Measurements from ENCODE around the gene PAX2.

Gene PAX2

DNA sequence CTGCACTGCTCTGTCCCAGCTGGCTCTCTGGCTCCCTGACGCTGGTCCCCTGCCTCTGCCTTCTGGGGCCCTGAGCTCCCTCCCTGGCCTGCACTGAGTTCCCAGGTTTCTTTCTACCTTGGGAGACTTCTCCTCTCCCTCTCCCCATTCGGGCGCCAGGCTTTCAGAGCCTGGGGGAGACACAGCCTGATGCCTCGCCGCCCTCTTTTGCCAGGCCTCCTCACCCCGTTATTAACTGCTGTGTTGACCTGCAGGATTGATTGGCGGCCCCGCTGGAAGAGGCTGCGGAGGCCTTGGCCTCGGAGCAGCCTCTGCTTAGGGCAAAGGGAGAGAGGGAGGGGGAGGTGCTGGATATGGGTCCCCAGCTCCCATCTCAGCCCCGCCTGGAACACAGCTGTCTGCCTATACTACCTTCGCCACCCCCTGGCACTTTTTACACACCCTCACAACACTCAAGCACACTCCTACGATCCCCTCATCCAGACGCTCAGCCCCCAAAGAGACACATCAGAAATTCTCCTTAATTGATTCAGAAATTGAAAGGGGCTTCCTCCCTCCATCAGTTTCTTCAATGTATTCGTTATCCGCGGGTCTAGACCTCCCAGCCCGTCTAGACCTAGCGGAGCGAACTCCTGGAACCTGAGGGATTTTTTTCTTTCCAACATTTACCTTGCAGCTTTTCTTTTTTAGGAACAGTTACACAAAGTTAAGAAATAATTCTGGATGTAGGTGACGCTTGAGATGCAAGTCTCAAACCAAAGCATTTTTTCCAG is 7.1 kb upstream of the PAX2 start:
- Histone ChIP-seq H3K9ac (ENCODE audit: low read length) (no peak overlapping the region), H3K36me3 (replicated peaks; ENCODE audit: insufficient read depth, low read length) (no peaks in the 10 kb centered on the region), H3K9me3 (replicated peaks; ENCODE audit: insufficient read depth, low read length) (no peaks in the 10 kb centered on the region), H3K4me1 (ENCODE audit: low read length) (no peaks in the 10 kb centered on the region), H3F3A (ENCODE audit: insufficient read depth, low read length) (no peaks in the 10 kb centered on the region), H3K79me2 (ENCODE audit: low read length) (no peaks in the 10 kb centered on the region), H3K27ac (ENCODE audit: low read length) (no peak overlapping the region), H4K20me1 (ENCODE audit: insufficient read depth, low read length) (no peaks in the 10 kb centered on the region), H3K27me3 (replicated peaks; ENCODE audit: insufficient read depth, low read length) (peaks cover 100% of the 10 kb centered on the region), H3K4me3 (ENCODE audit: low read length) (no peak overlapping the region), H2AFZ (ENCODE audit: low read length) (no peak overlapping the region), H3K9me2 (replicated peaks; ENCODE audit: insufficient read depth, low read length) (no peaks in the 10 kb centered on the region), H3K4me2 (ENCODE audit: low read depth, low read length) (peak overlapping the region; percentile 55)
- TF ChIP-seq EZH2phosphoT487 (IDR thresholded peaks at IDR 0.05; ENCODE audit: low read length) (peak; percentile 75; the same call in 1 of the 2 replicates), EZH2 (optimal IDR thresholded peaks at IDR 0.05; ENCODE audit: low read depth, low read length) (no peak)
- DNase-seq: no peak

DNA sequence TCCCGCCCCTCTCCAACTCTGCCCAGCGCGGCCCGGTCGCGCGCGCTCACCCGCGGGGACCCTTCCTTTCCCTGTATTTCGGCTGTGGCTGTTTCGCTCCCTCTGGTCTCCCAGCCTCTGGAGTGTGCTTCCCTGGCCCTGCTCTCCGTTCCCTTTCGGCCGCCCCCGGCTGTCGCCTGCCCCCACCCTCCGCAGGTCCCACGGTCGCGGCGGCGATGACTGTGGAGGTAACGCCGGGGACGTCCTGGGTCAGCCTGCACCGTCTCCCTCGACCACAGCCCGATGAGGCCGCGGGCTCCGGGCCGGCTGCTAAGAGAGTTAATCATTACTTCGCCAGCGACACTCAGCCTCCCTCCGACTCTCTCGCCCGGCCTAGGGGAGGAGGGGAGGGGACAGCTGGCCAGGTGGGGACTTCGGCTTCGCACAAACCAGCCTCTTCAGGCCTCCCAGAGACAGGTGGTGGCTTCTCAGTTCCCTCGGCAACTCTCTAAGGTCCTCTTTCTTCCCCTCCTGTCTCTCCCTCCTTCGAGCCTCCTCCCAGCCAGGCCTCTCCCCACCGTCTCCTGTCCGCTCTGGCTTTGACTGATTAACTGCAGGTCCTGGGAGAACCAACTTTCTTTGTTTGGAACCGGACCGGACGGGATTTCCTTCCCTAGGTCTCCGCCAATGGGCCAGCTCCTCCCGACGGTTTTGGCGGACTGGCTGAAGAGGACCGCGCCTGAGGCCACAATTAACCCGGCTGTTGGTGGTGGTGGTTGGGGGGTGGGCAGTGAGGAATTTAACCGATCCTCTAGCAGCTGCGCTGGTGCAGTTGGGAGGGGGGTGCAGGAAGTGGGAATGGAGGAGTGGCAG is 5.6 kb upstream of the PAX2 start:
- no peak for TF ChIP-seq EZH2 (optimal IDR thresholded peaks at IDR 0.05; ENCODE audit: low read depth, low read length)
- TF ChIP-seq EZH2phosphoT487 (IDR thresholded peaks at IDR 0.05; ENCODE audit: low read length): 0 out of 2 replicates have a peak, but pooled peaks have one; percentile 2
- TF ChIP-seq, protein P1, sequence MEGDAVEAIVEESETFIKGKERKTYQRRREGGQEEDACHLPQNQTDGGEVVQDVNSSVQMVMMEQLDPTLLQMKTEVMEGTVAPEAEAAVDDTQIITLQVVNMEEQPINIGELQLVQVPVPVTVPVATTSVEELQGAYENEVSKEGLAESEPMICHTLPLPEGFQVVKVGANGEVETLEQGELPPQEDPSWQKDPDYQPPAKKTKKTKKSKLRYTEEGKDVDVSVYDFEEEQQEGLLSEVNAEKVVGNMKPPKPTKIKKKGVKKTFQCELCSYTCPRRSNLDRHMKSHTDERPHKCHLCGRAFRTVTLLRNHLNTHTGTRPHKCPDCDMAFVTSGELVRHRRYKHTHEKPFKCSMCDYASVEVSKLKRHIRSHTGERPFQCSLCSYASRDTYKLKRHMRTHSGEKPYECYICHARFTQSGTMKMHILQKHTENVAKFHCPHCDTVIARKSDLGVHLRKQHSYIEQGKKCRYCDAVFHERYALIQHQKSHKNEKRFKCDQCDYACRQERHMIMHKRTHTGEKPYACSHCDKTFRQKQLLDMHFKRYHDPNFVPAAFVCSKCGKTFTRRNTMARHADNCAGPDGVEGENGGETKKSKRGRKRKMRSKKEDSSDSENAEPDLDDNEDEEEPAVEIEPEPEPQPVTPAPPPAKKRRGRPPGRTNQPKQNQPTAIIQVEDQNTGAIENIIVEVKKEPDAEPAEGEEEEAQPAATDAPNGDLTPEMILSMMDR (IDR thresholded peaks at IDR 0.05; ENCODE audit: low read length): no peak
- Histone ChIP-seq H3K4me1 (ENCODE audit: low read length) (peaks cover 6% of the 10 kb centered on the region; the same call in 1 of the 2 replicates), H3K9me3 (replicated peaks; ENCODE audit: insufficient read depth, low read length) (no peaks in the 10 kb centered on the region), H3K27ac (ENCODE audit: low read length) (no peak overlapping the region), H3K36me3 (replicated peaks; ENCODE audit: insufficient read depth, low read length) (no peaks in the 10 kb centered on the region), H3K79me2 (ENCODE audit: low read length) (no peaks in the 10 kb centered on the region), H4K20me1 (ENCODE audit: insufficient read depth, low read length) (no peaks in the 10 kb centered on the region), H3K4me2 (ENCODE audit: low read depth, low read length) (no peak overlapping the region), H3K4me3 (ENCODE audit: low read length) (no peak overlapping the region), H3K27me3 (replicated peaks; ENCODE audit: insufficient read depth, low read length) (peaks cover 100% of the 10 kb centered on the region), H3K9ac (ENCODE audit: low read length) (no peak overlapping the region), H3F3A (ENCODE audit: insufficient read depth, low read length) (no peaks in the 10 kb centered on the region), H3K9me2 (replicated peaks; ENCODE audit: insufficient read depth, low read length) (no peaks in the 10 kb centered on the region), H2AFZ (ENCODE audit: low read length) (no peak overlapping the region)
- DNase-seq: no peak

DNA sequence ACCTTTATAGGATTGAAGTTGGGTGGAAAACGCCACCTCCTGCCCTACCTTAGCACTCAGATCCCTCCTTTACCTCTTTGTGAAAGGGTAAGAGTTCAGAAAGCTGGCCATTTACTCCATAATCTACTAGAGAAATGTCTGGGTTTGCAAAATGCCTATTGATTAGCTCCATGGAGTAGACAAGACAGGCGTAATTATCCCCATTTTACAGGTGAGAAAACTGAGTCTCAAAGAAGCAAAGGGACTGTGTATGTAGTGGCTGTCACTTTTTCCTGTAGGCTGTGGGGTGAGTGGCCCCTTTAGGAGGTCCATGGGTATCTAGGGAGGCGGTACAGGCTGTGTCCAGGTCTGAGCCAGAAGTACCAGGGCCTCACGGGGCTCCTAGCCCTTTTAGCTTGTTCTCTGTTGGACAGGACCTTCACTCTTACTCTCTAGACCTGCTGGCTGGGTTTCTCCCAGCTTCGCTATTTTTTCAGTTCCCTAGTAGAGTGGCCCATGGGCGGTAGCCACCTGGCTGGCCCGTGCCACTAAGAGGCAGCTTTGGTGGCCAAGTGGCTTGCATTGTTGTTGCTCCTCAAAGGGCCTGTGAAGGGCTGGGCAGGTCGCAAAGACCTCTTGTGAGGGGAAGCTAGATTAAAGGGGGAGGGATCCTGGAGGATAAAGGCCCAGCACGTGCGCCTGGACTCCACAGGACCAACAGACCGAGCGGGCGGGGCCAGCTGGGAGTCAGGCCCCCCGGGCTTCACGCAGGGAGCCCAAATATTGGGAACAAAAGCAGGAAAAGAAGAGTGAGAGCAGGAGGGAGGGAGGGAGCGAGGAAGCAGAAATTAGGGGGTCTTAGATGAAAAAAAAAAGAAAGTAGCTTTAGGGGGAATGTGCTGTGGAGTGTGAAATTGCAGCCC is 4.7 kb upstream of the PAX2 start:
- no peak for TF ChIP-seq EZH2 (optimal IDR thresholded peaks at IDR 0.05; ENCODE audit: low read depth, low read length)
- TF ChIP-seq, protein P1 (IDR thresholded peaks at IDR 0.05; ENCODE audit: low read length): no peak
- peak; percentile 27; the same call in 1 of the 2 replicates for TF ChIP-seq EZH2phosphoT487 (IDR thresholded peaks at IDR 0.05; ENCODE audit: low read length)
- no peak overlapping the region for H3K4me2 ChIP-seq (ENCODE audit: low read depth, low read length)
- no peaks in the 10 kb centered on the region for H3K9me2 ChIP-seq (replicated peaks; ENCODE audit: insufficient read depth, low read length)
- H3K4me3 ChIP-seq (ENCODE audit: low read length): no peak overlapping the region
- H3K4me1 ChIP-seq (ENCODE audit: low read length): peaks cover 6% of the 10 kb centered on the region; the same call in 1 of the 2 replicates
- H3F3A ChIP-seq (ENCODE audit: insufficient read depth, low read length): no peaks in the 10 kb centered on the region
- no peaks in the 10 kb centered on the region for H3K9me3 ChIP-seq (replicated peaks; ENCODE audit: insufficient read depth, low read length)
- H3K36me3 ChIP-seq (replicated peaks; ENCODE audit: insufficient read depth, low read length): no peaks in the 10 kb centered on the region
- no peaks in the 10 kb centered on the region for H3K79me2 ChIP-seq (ENCODE audit: low read length)
- no peaks in the 10 kb centered on the region for H4K20me1 ChIP-seq (ENCODE audit: insufficient read depth, low read length)
- no peak for DNase-seq
- H3K27me3 ChIP-seq (replicated peaks; ENCODE audit: insufficient read depth, low read length): peaks cover 95% of the 10 kb centered on the region
- H3K27ac ChIP-seq (ENCODE audit: low read length): no peak overlapping the region
- no peak overlapping the region for H2AFZ ChIP-seq (ENCODE audit: low read length)
- H3K9ac ChIP-seq (ENCODE audit: low read length): no peak overlapping the region
